GM18861 (cell line): Measurements from ENCODE around the gene IGF2.

Source experiments
- ATAC-seq: cut with Tn5 transposase; IDR thresholded peaks from one replicate; pipeline ENCODE4 v1.9.1; 2021; ENCODE audit not compliant: unreplicated experiment

IGF2 gene

GRCh38 chr11:2104524-2105440 is 34.4 kb downstream of the IGF2 start:
- no peak for ATAC-seq

GRCh38 chr11:2103668-2104523 is 35.3 kb downstream of the IGF2 start:
- no peak for ATAC-seq

- ATAC-seq = no peak
Observed at GRCh38 chr11:2102883-2103213, 36.3 kb downstream of the IGF2 start.

GRCh38 chr11:2102132-2102882 is 36.9 kb downstream of the IGF2 start:
- no peak for ATAC-seq

- ATAC-seq = no peak
Observed at GRCh38 chr11:2101171-2101675, 38.0 kb downstream of the IGF2 start.

GRCh38 chr11:2100361-2101170 is 38.6 kb downstream of the IGF2 start:
- ATAC-seq = no peak

GRCh38 chr11:2099516-2100349 is 39.5 kb downstream of the IGF2 start:
- no peak for ATAC-seq

- ATAC-seq = no peak
Observed at GRCh38 chr11:2098691-2099515, 40.3 kb downstream of the IGF2 start.

GRCh38 chr11:2097998-2098690 is 41.0 kb downstream of the IGF2 start:
- ATAC-seq = no peak

- ATAC-seq = no peak
Observed at GRCh38 chr11:2097356-2097997, 41.7 kb downstream of the IGF2 start.

- ATAC-seq = no peak
Observed at GRCh38 chr11:2096919-2097301, 42.3 kb downstream of the IGF2 start.

DNA sequence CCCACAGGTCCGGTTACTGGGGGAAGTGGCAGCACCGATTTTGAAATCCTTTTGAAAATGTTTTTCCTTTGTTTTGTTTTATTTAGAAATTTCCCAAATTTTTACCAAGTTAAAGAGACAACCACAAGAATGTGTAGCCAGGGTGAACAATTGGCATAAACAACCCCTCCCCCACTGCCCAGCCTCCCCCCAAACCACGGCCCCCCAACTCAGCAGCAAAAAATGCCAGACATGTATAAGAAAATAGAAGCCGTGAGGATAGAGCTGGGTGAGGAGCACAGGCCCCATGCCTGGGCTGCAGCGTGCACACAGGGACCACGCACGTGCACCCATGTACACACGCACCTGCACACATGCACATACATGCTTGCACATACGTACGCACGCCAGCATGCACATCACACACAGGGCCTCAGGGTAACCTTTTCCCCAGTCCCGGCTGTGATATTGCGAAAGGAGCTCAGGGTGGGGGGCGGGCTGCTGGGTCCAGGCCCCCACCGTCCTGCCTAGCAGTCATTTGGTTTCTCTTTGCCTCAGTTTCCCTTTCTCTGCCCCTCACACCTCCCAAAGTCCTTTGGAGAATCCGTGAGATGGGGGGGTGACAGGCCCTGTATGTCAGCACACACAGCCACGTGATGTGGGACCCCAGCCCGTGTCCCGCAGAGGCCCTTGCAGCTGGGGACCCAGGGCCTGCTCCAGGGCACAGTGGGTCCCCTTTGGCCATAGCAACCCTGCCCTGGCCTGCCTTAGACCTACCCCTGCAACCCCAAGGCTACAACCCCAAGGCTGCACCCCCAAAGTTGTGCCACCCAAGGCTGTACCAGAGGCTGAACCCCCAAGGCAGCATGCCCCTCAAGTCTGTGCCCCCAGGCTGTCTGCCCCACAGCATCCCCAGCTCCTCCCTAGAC is 42.9 kb downstream of the IGF2 start:
- ATAC-seq = no peak

GRCh38 chr11:2095542-2095941 is 43.6 kb downstream of the IGF2 start:
- ATAC-seq = no peak

DNA sequence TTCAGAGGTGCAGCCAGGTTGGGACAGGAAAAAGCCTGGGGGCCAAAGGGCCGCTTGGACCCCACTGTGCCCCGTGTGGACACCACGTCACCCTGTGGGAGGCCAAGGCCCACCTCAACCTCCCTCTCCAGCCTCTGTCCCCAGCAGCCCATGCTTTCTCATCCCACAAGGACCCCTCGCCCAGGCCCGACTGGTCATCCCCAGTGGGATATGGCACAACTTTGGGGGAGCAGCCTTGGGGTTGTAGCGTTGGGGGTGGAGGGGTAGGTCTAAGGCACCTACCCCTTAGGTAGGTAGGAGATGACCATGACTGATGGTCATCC is 44.0 kb downstream of the IGF2 start:
- no peak for ATAC-seq

GRCh38 chr11:2094354-2095197 is 44.6 kb downstream of the IGF2 start:
- no peak for ATAC-seq
